Natural killer cell (primary cell): ENCODE results near the gene CCDC81. TPM values are rescaled to one million over a fixed set of nuclear protein-coding genes. Genes with fewer than 3 reads are reported as not detected.

Experiments used
- ATAC-seq, 3 donors: fragments of 150-1000 bp in 2 of 3; fragments of 200-7000 bp in 1 of 3; cut with Tn5 transposase; 1 replicate in 1 of 3; 2 replicates in 2 of 3; pipeline ENCODE4 v1.10.0; 2021; ENCODE audit warnings: mild to moderate bottlenecking in 2 of 3, moderate library complexity in 2 of 3
- DNase-seq, 2 donors: peaks; one replicate each; pipeline versions ENCODE4 v3.0.0 to v3.0.0-alpha.2; 2013 to 2021; ENCODE audit warnings: mixed read lengths in 1 of 2
- H3K27ac ChIP-seq: one replicate; pipeline ENCODE4 v1.5.1; 2013; ENCODE audit warnings: mild to moderate bottlenecking, low read length
- H3K27me3 ChIP-seq: one replicate; pipeline ENCODE4 v1.6.1; 2013; ENCODE audit warnings: low read length; ENCODE audit not compliant: control insufficient read depth, insufficient read depth
- H3K36me3 ChIP-seq: one replicate; pipeline ENCODE4 v1.6.1; 2013; ENCODE audit warnings: low read length; ENCODE audit not compliant: control insufficient read depth, insufficient read depth
- H3K4me1 ChIP-seq: one replicate; pipeline ENCODE4 v1.6.1; 2013; ENCODE audit warnings: low read length; ENCODE audit not compliant: control insufficient read depth, insufficient read depth
- H3K4me3 ChIP-seq: one replicate; pipeline ENCODE4 v1.5.1; 2013; ENCODE audit warnings: low read length
- H3K9me3 ChIP-seq: one replicate; pipeline ENCODE4 v1.6.1; 2013; ENCODE audit warnings: low read length; ENCODE audit not compliant: control insufficient read depth, insufficient read depth
- H3K27ac Mint-ChIP-seq, 2 donors: one replicate each; pipeline ENCODE4 v1.8.0; 2022; ENCODE audit warnings: mild to moderate bottlenecking in 2 of 2, mixed read lengths in 2 of 2, moderate library complexity in 1 of 2
- H3K27me3 Mint-ChIP-seq, 2 donors: one replicate each; pipeline ENCODE4 v1.8.0; 2022; ENCODE audit warnings: low read depth in 2 of 2, mixed read lengths in 2 of 2
- H3K36me3 Mint-ChIP-seq: one replicate; pipeline ENCODE4 v1.8.0; 2022; ENCODE audit warnings: mixed read lengths
- H3K4me1 Mint-ChIP-seq, 2 donors: one replicate each; pipeline ENCODE4 v1.8.0; 2022; ENCODE audit warnings: mixed read lengths in 2 of 2
- H3K4me3 Mint-ChIP-seq: one replicate; pipeline ENCODE4 v1.8.0; 2022; ENCODE audit warnings: mild to moderate bottlenecking, moderate library complexity, mixed read lengths
- H3K9me3 Mint-ChIP-seq, 2 donors: one replicate each; pipeline ENCODE4 v1.8.0; 2022; ENCODE audit warnings: mixed read lengths in 2 of 2
- WGBS: methylation state at CpG from one replicate; pipeline ENCODE4 v1.1.7; 2013; ENCODE audit warnings: missing lambda C conversion rate; ENCODE audit not compliant: insufficient coverage; 5-methylcytosine and 5-hydroxymethylcytosine counted together
- intact Hi-C: fragments of 100-400 bp; cut with micrococcal nuclease; formaldehyde crosslinking; loops from one replicate; pipeline ENCODE4 v1.14.2; 2022
- total RNA-seq, 4 donors: library from RNA; stranded (reverse); fragments of 120-200 nt in 1 of 4; gene quantifications; one replicate each; pipeline versions ENCODE4 v1.2.3 to v1.2.4, GENCODE V29; 2013 to 2022
- TF ChIP-seq, protein P1 (sequence below): fragments of 200-600 bp; IDR thresholded peaks from one replicate; pipeline ENCODE4 v1.8.0; 2022; ENCODE audit warnings: antibody characterized with exemption

CCDC81 gene
- total RNA-seq, 3 donors from 2014 or later (not counting 1 experiment from before 2014, with no cell fraction given) = 0.64 to 0.90 (median 0.77) TPM

DNA sequence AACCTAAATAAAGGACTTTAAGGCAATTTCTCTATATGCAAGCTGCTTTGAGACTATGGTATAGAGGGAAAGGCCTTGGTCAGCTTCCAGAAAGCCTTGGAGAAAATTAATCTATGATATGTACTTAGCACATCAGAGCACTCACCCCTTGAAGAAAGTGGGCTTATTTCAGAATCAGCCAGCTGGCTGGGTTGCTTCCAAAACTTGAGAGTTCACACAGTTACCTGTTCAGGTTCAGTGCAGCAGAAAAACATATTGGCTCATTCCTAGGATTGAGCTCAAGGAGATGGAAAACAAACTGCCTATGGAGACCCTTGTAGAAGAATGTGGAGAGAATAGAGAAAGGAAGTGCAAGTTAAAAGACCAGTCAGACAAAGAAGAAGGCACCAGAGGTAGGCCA, 22.7 kb downstream of the CCDC81 start:
- ATAC-seq = no peak
- no peaks in the 10 kb centered on the region for H3K9me3 Mint-ChIP-seq

DNA sequence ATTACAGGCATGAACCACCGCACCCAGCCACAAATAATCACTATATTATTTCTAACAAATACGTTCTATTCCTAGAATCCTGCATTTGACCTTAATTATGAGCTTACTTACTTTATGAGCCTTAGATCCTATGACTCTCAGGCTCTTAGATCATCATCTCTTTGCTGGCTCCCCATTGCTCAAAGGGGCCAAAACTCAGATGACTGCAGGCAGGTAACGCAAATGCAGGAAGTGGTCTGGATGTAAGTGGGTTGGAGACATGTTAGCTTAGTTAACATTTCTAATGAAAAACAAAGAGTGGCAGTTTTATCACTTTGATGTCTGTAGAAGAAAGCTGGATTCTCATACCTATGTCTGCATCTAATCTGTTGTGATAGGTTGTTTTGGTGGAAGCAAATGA, 23.4 kb downstream of the CCDC81 start:
- no peaks in the 10 kb centered on the region for H3K27me3 ChIP-seq
- H3K27ac ChIP-seq = no peak overlapping the region
- no peaks in the 10 kb centered on the region for H3K36me3 ChIP-seq
- H3K4me3 Mint-ChIP-seq = no peak overlapping the region
- no peaks in the 10 kb centered on the region for H3K4me1 Mint-ChIP-seq
- no peaks in the 10 kb centered on the region for H3K4me1 ChIP-seq
- H3K9me3 Mint-ChIP-seq = no peaks in the 10 kb centered on the region
- DNase-seq (no peak), ATAC-seq (no peak)
- no peak overlapping the region for H3K27ac Mint-ChIP-seq
- H3K9me3 ChIP-seq = no peaks in the 10 kb centered on the region
- TF ChIP-seq, protein P1, sequence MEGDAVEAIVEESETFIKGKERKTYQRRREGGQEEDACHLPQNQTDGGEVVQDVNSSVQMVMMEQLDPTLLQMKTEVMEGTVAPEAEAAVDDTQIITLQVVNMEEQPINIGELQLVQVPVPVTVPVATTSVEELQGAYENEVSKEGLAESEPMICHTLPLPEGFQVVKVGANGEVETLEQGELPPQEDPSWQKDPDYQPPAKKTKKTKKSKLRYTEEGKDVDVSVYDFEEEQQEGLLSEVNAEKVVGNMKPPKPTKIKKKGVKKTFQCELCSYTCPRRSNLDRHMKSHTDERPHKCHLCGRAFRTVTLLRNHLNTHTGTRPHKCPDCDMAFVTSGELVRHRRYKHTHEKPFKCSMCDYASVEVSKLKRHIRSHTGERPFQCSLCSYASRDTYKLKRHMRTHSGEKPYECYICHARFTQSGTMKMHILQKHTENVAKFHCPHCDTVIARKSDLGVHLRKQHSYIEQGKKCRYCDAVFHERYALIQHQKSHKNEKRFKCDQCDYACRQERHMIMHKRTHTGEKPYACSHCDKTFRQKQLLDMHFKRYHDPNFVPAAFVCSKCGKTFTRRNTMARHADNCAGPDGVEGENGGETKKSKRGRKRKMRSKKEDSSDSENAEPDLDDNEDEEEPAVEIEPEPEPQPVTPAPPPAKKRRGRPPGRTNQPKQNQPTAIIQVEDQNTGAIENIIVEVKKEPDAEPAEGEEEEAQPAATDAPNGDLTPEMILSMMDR = no peak
- no peak overlapping the region for H3K4me3 ChIP-seq
- no peaks in the 10 kb centered on the region for H3K36me3 Mint-ChIP-seq
- intact Hi-C loops = no loop called here
- no peaks in the 10 kb centered on the region for H3K27me3 Mint-ChIP-seq
- 81% methylated on average over 3 of the region's 3 CpGs for WGBS

More for the DNA sequence above, 22.7 kb downstream of the CCDC81 start:
- no peaks in the 10 kb centered on the region for H3K36me3 ChIP-seq
- DNase-seq = no peak
- no peaks in the 10 kb centered on the region for H3K27me3 ChIP-seq
- no peak overlapping the region for H3K27ac ChIP-seq
- intact Hi-C loops = no loop called here
- TF ChIP-seq, protein P1 = no peak
- Mint-ChIP-seq H3K27ac (no peak overlapping the region), H3K4me1 (no peaks in the 10 kb centered on the region), H3K36me3 (no peaks in the 10 kb centered on the region), H3K27me3 (no peaks in the 10 kb centered on the region), H3K4me3 (no peak overlapping the region)
- H3K9me3 ChIP-seq = no peaks in the 10 kb centered on the region
- no peaks in the 10 kb centered on the region for H3K4me1 ChIP-seq
- no peak overlapping the region for H3K4me3 ChIP-seq

DNA sequence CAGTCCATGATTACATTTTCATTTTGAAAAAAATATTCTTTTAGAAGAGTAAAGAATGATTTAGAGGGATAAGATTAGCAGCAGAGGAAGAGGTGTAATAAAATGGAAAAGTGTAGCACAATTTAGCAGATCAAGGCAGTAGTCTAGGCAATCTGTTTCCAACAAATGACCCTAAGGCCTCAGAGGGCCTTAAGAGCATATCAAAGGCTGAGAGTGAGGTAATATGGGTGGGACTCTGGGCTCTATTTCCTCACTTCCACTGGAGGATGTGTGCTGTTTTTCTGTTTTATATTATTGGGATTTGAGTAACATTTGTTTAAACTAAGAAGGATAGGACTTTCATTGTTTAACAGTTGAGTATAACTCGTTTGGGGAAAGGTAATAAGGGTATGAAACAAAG, 28.8 kb downstream of the CCDC81 start:
- WGBS = 73% methylated on average over 1 of the region's 1 CpG
- Histone ChIP-seq H3K27ac (no peak overlapping the region), H3K36me3 (no peaks in the 10 kb centered on the region), H3K27me3 (no peaks in the 10 kb centered on the region), H3K4me1 (no peaks in the 10 kb centered on the region), H3K9me3 (no peaks in the 10 kb centered on the region), H3K4me3 (no peak overlapping the region)
- H3K4me3 Mint-ChIP-seq = no peak overlapping the region
- TF ChIP-seq, protein P1 = no peak
- DNase-seq = no peak
- no peaks in the 10 kb centered on the region for H3K27me3 Mint-ChIP-seq
- H3K36me3 Mint-ChIP-seq = no peaks in the 10 kb centered on the region
- H3K4me1 Mint-ChIP-seq = no peaks in the 10 kb centered on the region
- ATAC-seq = no peak
- no peak overlapping the region for H3K27ac Mint-ChIP-seq
- intact Hi-C loops = no loop called here
- H3K9me3 Mint-ChIP-seq = no peaks in the 10 kb centered on the region

DNA sequence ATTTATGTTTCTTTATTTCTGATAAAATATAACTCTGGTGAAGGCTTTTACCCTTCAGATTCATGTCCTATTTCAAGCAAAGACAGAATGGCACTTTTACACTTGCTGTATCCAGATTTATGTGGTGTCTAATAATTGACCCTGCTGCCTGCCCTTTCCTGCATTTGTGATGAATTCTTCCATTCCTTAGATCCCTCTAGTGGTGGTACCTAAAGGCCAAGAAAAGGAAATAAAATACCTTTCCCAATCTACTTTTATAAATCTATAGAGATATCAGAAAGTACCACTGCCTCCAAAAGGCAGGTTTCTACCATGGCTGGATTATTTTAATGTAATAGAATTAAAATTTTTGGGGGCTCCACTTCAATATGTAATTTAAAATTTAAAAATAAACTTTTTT, 34.2 kb downstream of the CCDC81 start:
- DNase-seq = no peak
- H3K9me3 Mint-ChIP-seq = no peaks in the 10 kb centered on the region
- no peak overlapping the region for H3K4me3 ChIP-seq
- no peaks in the 10 kb centered on the region for H3K4me1 Mint-ChIP-seq
- no peaks in the 10 kb centered on the region for H3K4me1 ChIP-seq
- H3K36me3 ChIP-seq = no peaks in the 10 kb centered on the region
- H3K27ac ChIP-seq = no peak overlapping the region
- no peaks in the 10 kb centered on the region for H3K27me3 Mint-ChIP-seq
- H3K27me3 ChIP-seq = no peaks in the 10 kb centered on the region
- no peaks in the 10 kb centered on the region for H3K36me3 Mint-ChIP-seq
- H3K4me3 Mint-ChIP-seq = no peak overlapping the region
- intact Hi-C loops = no loop called here
- ATAC-seq = no peak
- no peaks in the 10 kb centered on the region for H3K9me3 ChIP-seq
- no peak overlapping the region for H3K27ac Mint-ChIP-seq
- TF ChIP-seq, protein P1 = no peak
